ENCODE data around the gene KLF13. TPM values are rescaled to one million over a fixed set of nuclear protein-coding genes. Genes with fewer than 3 reads are reported as not detected.

Gene KLF13
- total and polyA plus RNA-seq, 4 donors, result 27.2 to 58.7 (median 33.6) TPM

- H3K4me3 ChIP-seq (ENCODE audit: low read length in 2 of 2), result no peak overlapping the region
- 1 to 3% methylated on average over 18 to 27 of the region's 27 CpGs for WGBS, 2 donors
- H3K27ac ChIP-seq (ENCODE audit: low read depth in 1 of 2, low read length in 2 of 2), result peak overlapping the region in 1 of 2 donors; percentile 47
- intact Hi-C loops (cut with DNase I), result no loop called here
- DNase-seq (peak; percentile 91 to 92), ATAC-seq (ENCODE audit: low FRiP score) (peak; percentile 88)
- no peaks in the 10 kb centered on the region for H3K9me3 ChIP-seq (ENCODE audit: control insufficient read depth, low read length)
- no peaks in the 10 kb centered on the region for H3K27me3 ChIP-seq (ENCODE audit: control insufficient read depth in 1 of 2, insufficient read depth in 2 of 2, low read length in 1 of 2)
- no peaks in the 10 kb centered on the region for H3K36me3 ChIP-seq (ENCODE audit: control insufficient read depth in 1 of 2, insufficient read depth in 2 of 2, low read length in 1 of 2)
- no peaks in the 10 kb centered on the region for H3K4me1 ChIP-seq (ENCODE audit: control insufficient read depth in 1 of 2, insufficient read depth in 2 of 2, low read length in 2 of 2)
These were observed 70.4 kb downstream of the KLF13 start for GRCh38 chr15:31396881-31397560.

GRCh38 chr15:31397851-31398661, 71.4 kb downstream of the KLF13 start:
- no peak for ATAC-seq (ENCODE audit: low FRiP score)
- H3K4me1 ChIP-seq (ENCODE audit: control insufficient read depth in 1 of 2, insufficient read depth in 2 of 2, low read length in 2 of 2), result peaks cover 0 to 1% of the 10 kb centered on the region in 2 donors
- no peaks in the 10 kb centered on the region for H3K27me3 ChIP-seq (ENCODE audit: control insufficient read depth in 1 of 2, insufficient read depth in 2 of 2, low read length in 1 of 2)
- peak overlapping the region in 1 of 2 donors; percentile 14 for H3K27ac ChIP-seq (ENCODE audit: low read depth in 1 of 2, low read length in 2 of 2)
- H3K9me3 ChIP-seq (ENCODE audit: control insufficient read depth, low read length), result no peaks in the 10 kb centered on the region
- WGBS, 2 donors, result 41 to 51% methylated on average over 21 of the region's 21 CpGs
- peak in 1 of 2 donors; percentile 40 for DNase-seq
- intact Hi-C loops (cut with DNase I), result no loop called here
- H3K36me3 ChIP-seq (ENCODE audit: control insufficient read depth in 1 of 2, insufficient read depth in 2 of 2, low read length in 1 of 2), result no peaks in the 10 kb centered on the region
- H3K4me3 ChIP-seq (ENCODE audit: low read length in 2 of 2), result no peak overlapping the region

GRCh38 chr15:31398677-31399301, 72.2 kb downstream of the KLF13 start:
- Histone ChIP-seq H3K36me3 (ENCODE audit: control insufficient read depth in 1 of 2, insufficient read depth in 2 of 2, low read length in 1 of 2) (no peaks in the 10 kb centered on the region), H3K27me3 (ENCODE audit: control insufficient read depth in 1 of 2, insufficient read depth in 2 of 2, low read length in 1 of 2) (no peaks in the 10 kb centered on the region), H3K27ac (ENCODE audit: low read depth in 1 of 2, low read length in 2 of 2) (no peak overlapping the region), H3K4me1 (ENCODE audit: control insufficient read depth in 1 of 2, insufficient read depth in 2 of 2, low read length in 2 of 2) (peaks cover 0 to 5% of the 10 kb centered on the region in 2 donors), H3K9me3 (ENCODE audit: control insufficient read depth, low read length) (no peaks in the 10 kb centered on the region), H3K4me3 (ENCODE audit: low read length in 2 of 2) (no peak overlapping the region)
- intact Hi-C loops (cut with DNase I), result no loop called here
- no peak for ATAC-seq (ENCODE audit: low FRiP score)
- peak in 1 of 2 donors; percentile 41 for DNase-seq
- WGBS, 2 donors, result 81 to 82% methylated on average over 10 of the region's 10 CpGs

GRCh38 chr15:31399544-31400171, 73.0 kb downstream of the KLF13 start:
- H3K27ac ChIP-seq (ENCODE audit: low read depth in 1 of 2, low read length in 2 of 2), result no peak overlapping the region
- DNase-seq (peak in 1 of 2 donors; percentile 41), ATAC-seq (ENCODE audit: low FRiP score) (no peak)
- H3K9me3 ChIP-seq (ENCODE audit: control insufficient read depth, low read length), result no peaks in the 10 kb centered on the region
- H3K4me1 ChIP-seq (ENCODE audit: control insufficient read depth in 1 of 2, insufficient read depth in 2 of 2, low read length in 2 of 2), result peaks cover 0 to 5% of the 10 kb centered on the region in 2 donors
- intact Hi-C loops (cut with DNase I), result loop anchor here (5.0 to 10.0 kb wide), 2 partner anchors 75 to 187 kb away; no protein-coding TSS in a partner anchor
- H3K27me3 ChIP-seq (ENCODE audit: control insufficient read depth in 1 of 2, insufficient read depth in 2 of 2, low read length in 1 of 2), result no peaks in the 10 kb centered on the region
- no peak overlapping the region for H3K4me3 ChIP-seq (ENCODE audit: low read length in 2 of 2)
- 85% methylated on average over 8 of the region's 8 CpGs for WGBS, 2 donors
- H3K36me3 ChIP-seq (ENCODE audit: control insufficient read depth in 1 of 2, insufficient read depth in 2 of 2, low read length in 1 of 2), result no peaks in the 10 kb centered on the region

GRCh38 chr15:31400222-31400927, 73.7 kb downstream of the KLF13 start:
- Histone ChIP-seq H3K4me3 (ENCODE audit: low read length in 2 of 2) (no peak overlapping the region), H3K27ac (ENCODE audit: low read depth in 1 of 2, low read length in 2 of 2) (no peak overlapping the region), H3K36me3 (ENCODE audit: control insufficient read depth in 1 of 2, insufficient read depth in 2 of 2, low read length in 1 of 2) (no peaks in the 10 kb centered on the region), H3K9me3 (ENCODE audit: control insufficient read depth, low read length) (no peaks in the 10 kb centered on the region), H3K4me1 (ENCODE audit: control insufficient read depth in 1 of 2, insufficient read depth in 2 of 2, low read length in 2 of 2) (peaks cover 0 to 5% of the 10 kb centered on the region in 2 donors), H3K27me3 (ENCODE audit: control insufficient read depth in 1 of 2, insufficient read depth in 2 of 2, low read length in 1 of 2) (no peaks in the 10 kb centered on the region)
- intact Hi-C loops (cut with DNase I), result loop anchor here (5.0 to 10.0 kb wide), 2 partner anchors 74 to 188 kb away; no protein-coding TSS in a partner anchor
- no peak for ATAC-seq (ENCODE audit: low FRiP score)
- 94 to 96% methylated on average over 13 of the region's 13 CpGs for WGBS, 2 donors
- peak in 1 of 2 donors; percentile 27 for DNase-seq

GRCh38 chr15:31401282-31401681, 74.6 kb downstream of the KLF13 start:
- intact Hi-C loops (cut with DNase I), result loop anchor here (5.0 to 10.0 kb wide), 2 partner anchors 74 to 189 kb away; no protein-coding TSS in a partner anchor
- no peak for ATAC-seq (ENCODE audit: low FRiP score)
- H3K36me3 ChIP-seq (ENCODE audit: control insufficient read depth in 1 of 2, insufficient read depth in 2 of 2, low read length in 1 of 2), result no peaks in the 10 kb centered on the region
- peaks cover 0 to 5% of the 10 kb centered on the region in 2 donors for H3K4me1 ChIP-seq (ENCODE audit: control insufficient read depth in 1 of 2, insufficient read depth in 2 of 2, low read length in 2 of 2)
- no peaks in the 10 kb centered on the region for H3K27me3 ChIP-seq (ENCODE audit: control insufficient read depth in 1 of 2, insufficient read depth in 2 of 2, low read length in 1 of 2)
- WGBS, 2 donors, result 85% methylated on average over 8 of the region's 8 CpGs
- no peak overlapping the region for H3K4me3 ChIP-seq (ENCODE audit: low read length in 2 of 2)
- peak in 1 of 2 donors; percentile 29 for DNase-seq
- no peaks in the 10 kb centered on the region for H3K9me3 ChIP-seq (ENCODE audit: control insufficient read depth, low read length)
- H3K27ac ChIP-seq (ENCODE audit: low read depth in 1 of 2, low read length in 2 of 2), result no peak overlapping the region

GRCh38 chr15:31402003-31402402, 75.4 kb downstream of the KLF13 start:
- intact Hi-C loops (cut with DNase I), result loop anchor here (5.0 to 10.0 kb wide), 2 partner anchors 73 to 190 kb away; no protein-coding TSS in a partner anchor
- no peak for ATAC-seq (ENCODE audit: low FRiP score)
- WGBS, 2 donors, result 95 to 97% methylated on average over 8 of the region's 8 CpGs

More at GRCh38 chr15:31402003-31402402, 75.4 kb downstream of the KLF13 start:
- H3K4me1 ChIP-seq (ENCODE audit: control insufficient read depth in 1 of 2, insufficient read depth in 2 of 2, low read length in 2 of 2), result peaks cover 0 to 5% of the 10 kb centered on the region in 2 donors
- H3K27me3 ChIP-seq (ENCODE audit: control insufficient read depth in 1 of 2, insufficient read depth in 2 of 2, low read length in 1 of 2), result no peaks in the 10 kb centered on the region
- peak overlapping the region in 1 of 2 donors; percentile 78 for H3K27ac ChIP-seq (ENCODE audit: low read depth in 1 of 2, low read length in 2 of 2)
- no peaks in the 10 kb centered on the region for H3K9me3 ChIP-seq (ENCODE audit: control insufficient read depth, low read length)
- no peak overlapping the region for H3K4me3 ChIP-seq (ENCODE audit: low read length in 2 of 2)
- DNase-seq, result peak in 1 of 2 donors; percentile 45
- H3K36me3 ChIP-seq (ENCODE audit: control insufficient read depth in 1 of 2, insufficient read depth in 2 of 2, low read length in 1 of 2), result no peaks in the 10 kb centered on the region
